Testis (tissue), 3 donors: ENCODE results near the gene PAXIP1. TPM values are rescaled to one million over a fixed set of nuclear protein-coding genes. Genes with fewer than 3 reads are reported as not detected.

Experiments used
- DNase-seq: peaks from one replicate; pipeline ENCODE4 v3.0.0-alpha.2; 2019
- H3K27ac ChIP-seq, 2 donors: fragments of 200-600 bp; sonication (generic); one replicate each; pipeline ENCODE4 v1.5.1; 2019
- H3K27me3 ChIP-seq: fragments of 200-600 bp; sonication (generic); one replicate; pipeline ENCODE4 v1.5.1; 2019
- H3K36me3 ChIP-seq: fragments of 200-600 bp; sonication (generic); one replicate; pipeline ENCODE4 v1.5.1; 2017; ENCODE audit warnings: low read depth; ENCODE audit errors: missing control alignments
- H3K4me1 ChIP-seq: fragments of 200-600 bp; sonication (generic); one replicate; pipeline ENCODE4 v1.5.1; 2019
- H3K4me3 ChIP-seq, 2 donors: fragments of 200-600 bp; sonication (generic); one replicate each; pipeline ENCODE4 v1.5.1; 2017 to 2019
- H3K9me3 ChIP-seq: fragments of 200-600 bp; sonication (generic); one replicate; pipeline ENCODE4 v1.5.1; 2017
- CTCF ChIP-seq, 3 experiments: fragments of 450-650 bp in 2 of 3; fragments of 200-600 bp in 1 of 3; sonication (generic) in 1 of 3; IDR thresholded peaks; one replicate each; pipeline ENCODE4 v1.5.1; 2016 to 2019; ENCODE audit warnings: antibody characterized with exemption in 3 of 3, mild to moderate bottlenecking in 2 of 3, moderate library complexity in 1 of 3
- POLR2A ChIP-seq: fragments of 450-650 bp; IDR thresholded peaks from one replicate; pipeline ENCODE4 v1.6.1; 2017; ENCODE audit warnings: antibody characterized with exemption, mild to moderate bottlenecking, moderate library complexity
- WGBS, 2 donors: methylation state at CpG; one replicate each; pipeline ENCODE4 v1.1.5; 2018; 5-methylcytosine and 5-hydroxymethylcytosine counted together
- intact Hi-C: fragments of 100-400 bp; cut with DNase I; formaldehyde crosslinking; loops from one replicate; pipeline ENCODE4 v1.15.1; 2023; ENCODE audit warnings: low total_unique reads
- polyA plus RNA-seq: library from polyadenylated mRNA; stranded (reverse); fragments of 350-450 nt; fragmentation: Illumina TruSeq; extraction: RNeasy Lipid Tissue Mini Kit (QIAGEN cat#74804); gene quantifications from one replicate; pipeline ENCODE4 v1.2.3, GENCODE V29; 2014; ENCODE audit warnings: low read depth, low replicate concordance; ENCODE audit not compliant: insufficient read depth
- total RNA-seq, 2 donors: library from RNA; depleted of rRNA; stranded (reverse); fragments of >200 nt; gene quantifications; one replicate each; pipeline ENCODE4 v1.2.3, GENCODE V29; 2016

Gene PAXIP1
- total and polyA plus RNA-seq, 3 donors from 2014 or later: 24.2 to 39.4 (median 37.2) TPM

DNA sequence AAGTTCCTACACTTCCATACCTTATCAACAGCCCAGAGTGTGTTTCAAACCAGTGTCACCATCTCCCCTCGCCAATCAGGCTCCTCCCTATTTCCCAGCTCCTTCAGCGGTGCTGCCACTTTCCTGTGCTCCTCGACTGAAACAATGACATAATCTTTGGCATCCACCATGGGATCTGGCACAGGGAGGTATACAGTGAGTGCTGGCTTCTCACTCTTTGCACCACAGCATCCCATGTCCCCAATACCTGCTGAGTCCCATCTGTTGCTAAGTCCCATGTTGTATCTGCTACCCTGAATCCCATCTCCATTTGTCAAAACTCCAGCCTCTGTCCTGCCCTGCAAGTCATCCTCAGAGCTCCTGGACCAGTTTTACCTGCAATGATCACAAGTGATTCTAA, 15.4 kb downstream of the PAXIP1 start:
- Histone ChIP-seq H3K27ac (no peak overlapping the region), H3K4me3 (no peak overlapping the region), H3K36me3 (no peaks in the 10 kb centered on the region), H3K4me1 (no peaks in the 10 kb centered on the region), H3K27me3 (no peaks in the 10 kb centered on the region), H3K9me3 (no peaks in the 10 kb centered on the region)
- intact Hi-C loops: no loop called here
- 50 to 79% methylated on average over 3 of the region's 3 CpGs for WGBS, 2 donors
- no peak for DNase-seq
- TF ChIP-seq CTCF (IDR thresholded peaks at IDR 0.05) (no peak), POLR2A (no peak)

DNA sequence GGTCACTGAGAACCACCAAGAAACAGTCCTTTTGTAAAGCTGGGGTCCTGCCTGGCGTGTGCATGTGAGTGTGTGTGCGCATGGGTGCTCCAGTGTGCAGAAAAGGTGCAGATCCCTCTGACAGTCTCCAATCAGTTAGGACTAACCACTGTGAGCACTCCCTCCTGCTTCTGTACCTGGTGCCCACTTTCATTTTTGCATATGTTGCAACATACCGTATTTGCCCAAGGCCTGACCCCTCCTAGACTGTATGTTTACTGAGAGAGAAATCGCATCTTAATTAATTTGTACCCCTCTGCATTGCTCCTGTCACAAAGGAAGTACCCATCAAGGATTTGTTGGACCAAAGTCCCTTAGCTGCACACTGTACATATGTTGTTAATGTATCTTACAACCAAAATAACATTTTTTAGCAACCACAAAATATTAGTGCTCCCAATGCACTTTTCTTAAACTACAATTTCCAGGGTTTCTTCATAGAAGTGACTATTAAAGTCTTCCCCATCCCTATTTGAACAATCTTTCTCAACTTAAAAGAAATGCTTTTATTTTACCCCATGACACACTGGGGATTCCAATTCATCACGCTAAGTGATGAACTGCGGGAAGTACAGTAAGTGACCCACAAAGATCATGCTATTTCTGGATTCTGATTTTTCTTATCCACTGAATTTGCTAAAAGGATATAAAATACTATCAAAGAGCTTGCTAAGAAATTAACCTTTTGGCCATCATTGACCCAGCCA, 16.6 kb downstream of the PAXIP1 start:
- intact Hi-C loops: no loop called here
- TF ChIP-seq CTCF (IDR thresholded peaks at IDR 0.05) (no peak), POLR2A (no peak)
- Histone ChIP-seq H3K36me3 (no peaks in the 10 kb centered on the region), H3K27me3 (no peaks in the 10 kb centered on the region), H3K4me3 (no peak overlapping the region), H3K9me3 (no peaks in the 10 kb centered on the region), H3K27ac (no peak overlapping the region), H3K4me1 (no peaks in the 10 kb centered on the region)
- no peak for DNase-seq
- 88 to 98% methylated on average over 6 of the region's 6 CpGs for WGBS, 2 donors

GRCh38 chr7:154985230-154985629, 17.7 kb downstream of the PAXIP1 start:
- H3K4me1 ChIP-seq: no peaks in the 10 kb centered on the region
- H3K27ac ChIP-seq: no peak overlapping the region
- no peak for DNase-seq
- H3K9me3 ChIP-seq: no peaks in the 10 kb centered on the region
- no peaks in the 10 kb centered on the region for H3K27me3 ChIP-seq
- H3K4me3 ChIP-seq: no peak overlapping the region
- TF ChIP-seq CTCF (IDR thresholded peaks at IDR 0.05): no peak
- TF ChIP-seq POLR2A: no peak
- WGBS, 2 donors: 53 to 56% methylated on average over 6 of the region's 6 CpGs
- no peaks in the 10 kb centered on the region for H3K36me3 ChIP-seq
- intact Hi-C loops: no loop called here

GRCh38 chr7:154984601-154985188, 18.2 kb downstream of the PAXIP1 start:
- DNase-seq: no peak
- Histone ChIP-seq H3K27ac (no peak overlapping the region), H3K27me3 (no peaks in the 10 kb centered on the region), H3K9me3 (no peaks in the 10 kb centered on the region), H3K4me3 (no peak overlapping the region), H3K36me3 (no peaks in the 10 kb centered on the region), H3K4me1 (no peaks in the 10 kb centered on the region)
- TF ChIP-seq CTCF (IDR thresholded peaks at IDR 0.05): no peak
- TF ChIP-seq POLR2A: no peak
- intact Hi-C loops: no loop called here
- 55 to 74% methylated on average over 6 of the region's 6 CpGs for WGBS, 2 donors

- Histone ChIP-seq H3K36me3 (no peaks in the 10 kb centered on the region), H3K4me1 (no peaks in the 10 kb centered on the region), H3K4me3 (no peak overlapping the region), H3K27me3 (no peaks in the 10 kb centered on the region), H3K27ac (no peak overlapping the region), H3K9me3 (no peaks in the 10 kb centered on the region)
- DNase-seq: no peak
- WGBS, 2 donors: 93 to 96% methylated on average over 3 of the region's 3 CpGs
- no peak for TF ChIP-seq CTCF (IDR thresholded peaks at IDR 0.05)
- no peak for TF ChIP-seq POLR2A
- intact Hi-C loops: no loop called here
Measured at GRCh38 chr7:154978017-154978416, 24.9 kb downstream of the PAXIP1 start.
